Brain microvascular endothelial cell (primary cell): ENCODE measurements around the gene BCAR3.
A peak's percentile ranks its signal among the peaks of the same experiment; 100 is the strongest.
"Not testable (repeated sequence)": the region's sequence is repeated elsewhere in the genome, so short reads cannot be mapped to it uniquely, and the experiment has no call there.

Experiments
- DNase-seq: peaks from one replicate; pipeline ENCODE4 v3.0.0-alpha.2; 2020
- H3K27ac ChIP-seq: fragments of 250-450 bp; sonication (Bioruptor Pico); 2 replicates; pipeline ENCODE4 v1.5.1; 2020; ENCODE audit warnings: mild to moderate bottlenecking, moderate library complexity
- H3K27me3 ChIP-seq: fragments of 250-450 bp; sonication (Bioruptor Pico); replicated peaks from 2 replicates; pipeline ENCODE4 v1.5.1; 2020; ENCODE audit warnings: mild to moderate bottlenecking
- H3K36me3 ChIP-seq: fragments of 250-450 bp; sonication (Bioruptor Pico); replicated peaks from 2 replicates; pipeline ENCODE4 v1.5.1; 2020; ENCODE audit warnings: mild to moderate bottlenecking
- H3K4me3 ChIP-seq: 2 replicates; pipeline ENCODE4 v1.5.1; 2011; ENCODE audit warnings: low read depth, mild to moderate bottlenecking, control low read depth, low read length, moderate library complexity
- CTCF ChIP-seq: IDR thresholded peaks from 2 replicates; pipeline ENCODE4 v1.5.1; 2011; ENCODE audit warnings: low read depth, mild to moderate bottlenecking, moderate library complexity, low read length, control low read depth, inconsistent platforms; ENCODE audit errors: missing control alignments
- in situ Hi-C: cut with HindIII; loops from 2 replicates; pipeline ENCODE4 v1.10.0; 2017; ENCODE audit warnings: low sequenced_read_pairs, low pct_ligation_motif_present

Gene BCAR3

DNA sequence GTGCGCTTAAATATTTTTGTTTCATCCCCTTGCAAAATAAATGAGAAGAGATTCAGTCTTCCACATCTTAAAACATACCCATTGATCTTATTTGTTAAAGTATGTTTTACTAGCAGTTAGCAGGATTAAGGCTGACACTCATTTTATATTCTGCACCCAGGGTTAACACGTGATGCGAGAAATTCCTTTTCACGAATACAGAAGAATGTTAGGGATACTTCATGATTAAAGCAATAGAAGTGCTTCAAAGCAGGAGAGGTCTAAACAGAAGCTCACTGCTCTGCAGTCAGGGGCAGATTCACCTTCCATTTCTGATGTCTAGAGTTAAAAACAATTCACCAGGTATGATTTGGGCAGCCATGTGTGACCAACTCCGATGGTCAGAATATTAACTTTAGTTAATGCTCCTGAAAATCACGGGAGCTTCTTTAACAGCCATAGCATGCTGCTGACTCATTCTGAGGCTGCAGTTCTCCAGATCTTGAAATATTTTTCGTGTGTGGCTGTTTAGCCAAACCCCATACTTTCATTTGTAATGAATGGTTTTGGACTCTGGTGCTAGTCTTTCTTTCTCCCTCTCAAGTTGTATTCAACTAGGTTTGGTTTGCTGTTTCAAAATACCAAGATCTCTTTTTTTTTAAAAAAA lies 19.7 kb downstream of the BCAR3 start:
- Histone ChIP-seq H3K4me3 (peak overlapping the region; percentile 10), H3K36me3 (peaks cover 1% of the 10 kb centered on the region), H3K27ac (peak overlapping the region; percentile 79), H3K27me3 (no peaks in the 10 kb centered on the region)
- in situ Hi-C loops = no loop called here
- DNase-seq = peak; percentile 75
- TF ChIP-seq CTCF = no peak

DNA sequence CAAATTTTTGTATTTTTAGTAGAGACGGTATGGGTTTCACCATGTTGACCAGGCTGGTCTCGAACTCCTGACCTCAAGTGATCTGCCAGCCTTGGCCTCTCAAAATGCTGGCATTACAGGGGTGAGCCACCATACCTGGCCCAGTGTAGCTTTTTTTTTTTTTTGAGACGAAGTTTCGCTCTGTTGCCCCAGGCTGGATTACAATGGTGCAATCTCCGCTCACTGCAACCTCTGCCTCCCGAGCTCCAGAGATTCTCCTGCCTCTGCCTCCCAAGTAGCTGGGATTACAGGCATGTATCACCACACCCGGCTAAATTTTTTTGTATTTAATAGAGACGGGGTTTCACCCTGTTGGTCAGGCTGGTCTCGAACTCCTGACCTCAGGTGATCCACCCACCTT lies 20.3 kb downstream of the BCAR3 start:
- H3K27ac ChIP-seq = peak overlapping the region; percentile 79
- H3K36me3 ChIP-seq, in situ Hi-C loops, H3K4me3 ChIP-seq, H3K27me3 ChIP-seq, DNase-seq: not testable (repeated sequence)

- no peak for DNase-seq
- no peak overlapping the region for H3K27ac ChIP-seq
- H3K4me3 ChIP-seq = no peak overlapping the region
- no peaks in the 10 kb centered on the region for H3K27me3 ChIP-seq
- in situ Hi-C loops = no loop called here
- H3K36me3 ChIP-seq = no peaks in the 10 kb centered on the region
- TF ChIP-seq CTCF = no peak
Measured at GRCh38 chr1:93659822-93660503, 21.7 kb downstream of the BCAR3 start.

DNA sequence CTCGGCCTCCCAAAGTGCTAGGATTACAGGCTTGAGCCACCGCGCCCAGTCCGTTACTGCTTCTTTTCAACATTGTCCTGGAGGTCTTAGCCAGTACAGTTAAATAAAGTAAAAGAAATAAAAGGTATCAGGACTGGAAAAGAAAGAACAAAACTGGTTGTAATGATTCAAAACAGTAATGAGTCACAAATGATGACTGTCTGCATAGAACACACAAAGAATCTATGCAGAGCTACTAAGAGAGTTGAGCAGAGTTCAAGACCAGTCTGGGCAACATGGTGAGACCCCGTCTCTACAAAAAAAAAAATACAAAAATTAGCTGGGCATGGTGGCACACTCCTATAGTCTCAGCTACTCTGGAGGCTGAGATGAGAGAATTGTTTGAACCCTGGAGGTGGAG lies 23.4 kb downstream of the BCAR3 start:
- DNase-seq = no peak
- Histone ChIP-seq H3K27ac (no peak overlapping the region), H3K4me3 (no peak overlapping the region), H3K27me3 (no peaks in the 10 kb centered on the region), H3K36me3 (peaks cover 8% of the 10 kb centered on the region)
- no peak for TF ChIP-seq CTCF
- in situ Hi-C loops = no loop called here

- Histone ChIP-seq H3K36me3 (peaks cover 8% of the 10 kb centered on the region), H3K27ac (no peak overlapping the region), H3K27me3 (no peaks in the 10 kb centered on the region), H3K4me3 (no peak overlapping the region)
- TF ChIP-seq CTCF = no peak
- no peak for DNase-seq
- in situ Hi-C loops = no loop called here
Measured at GRCh38 chr1:93656491-93656890, 25.1 kb downstream of the BCAR3 start.

- Histone ChIP-seq H3K4me3 (no peak overlapping the region), H3K27ac (no peak overlapping the region), H3K27me3 (no peaks in the 10 kb centered on the region), H3K36me3 (peaks cover 11% of the 10 kb centered on the region)
- no peak for DNase-seq
- no peak for TF ChIP-seq CTCF
- in situ Hi-C loops = no loop called here
Measured at GRCh38 chr1:93653656-93654055, 28.0 kb downstream of the BCAR3 start.
